Panc1 (cell line): ENCODE results near the gene ERC2. TPM values are rescaled to one million over a fixed set of nuclear protein-coding genes. Genes with fewer than 3 reads are reported as not detected.

Experiments used
- ATAC-seq: fragments of 200-7000 bp; cut with Tn5 transposase; 2 replicates; pipeline ENCODE4 v1.9.1; 2020; ENCODE audit warnings: mild to moderate bottlenecking, moderate library complexity
- BruUV-seq: library from RNA; stranded (reverse); fragments of 400-500 nt; replicated peaks from 2 replicates; lab custom pipeline; 2021; lab: Mats Ljungman, UMichigan
- CTCF ChIA-PET: fragments of 300-600 bp; sonication (Branson Sonifier 250); formaldehyde crosslinking; loops from one replicate; lab custom pipeline; 2022; ENCODE audit warnings: antibody characterized with exemption; lab: Charles Lee
- POLR2A ChIA-PET: fragments of 300-600 bp; sonication (Branson Sonifier 250); formaldehyde crosslinking; loops from one replicate; lab custom pipeline; 2022; ENCODE audit warnings: antibody characterized with exemption; lab: Charles Lee
- DNase-seq: peaks from one replicate; pipeline ENCODE4 v3.0.0-alpha.2; 2010; ENCODE audit warnings: low read depth, low spot score
- H3K27ac ChIP-seq: 2 replicates; pipeline ENCODE4 v1.5.1; 2011; ENCODE audit warnings: mild to moderate bottlenecking, low read length, inconsistent platforms
- H3K27me3 ChIP-seq: fragments of 200-500 bp; sonication (Bioruptor generic); 2 replicates; pipeline ENCODE4 v1.6.0; 2014; ENCODE audit warnings: low read length, inconsistent platforms; ENCODE audit not compliant: control insufficient read depth, insufficient read depth
- H3K36me3 ChIP-seq: fragments of 200-500 bp; sonication (Bioruptor generic); 2 replicates; pipeline ENCODE4 v1.5.1; 2014; ENCODE audit warnings: inconsistent platforms, mild to moderate bottlenecking, low read length, moderate library complexity; ENCODE audit not compliant: control insufficient read depth, insufficient read depth
- H3K4me1 ChIP-seq: 2 replicates; pipeline ENCODE4 v1.5.1; 2011; ENCODE audit warnings: inconsistent platforms, mild to moderate bottlenecking, low read length, moderate library complexity; ENCODE audit not compliant: control insufficient read depth, insufficient read depth
- H3K4me3 ChIP-seq, 2 experiments: 2 replicates each; pipeline ENCODE4 v1.5.1; 2011 to 2012; ENCODE audit warnings: low read depth in 2 of 2, low read length in 2 of 2, mild to moderate bottlenecking in 2 of 2, inconsistent platforms in 1 of 2, moderate library complexity in 1 of 2
- H3K9me3 ChIP-seq: fragments of 200-500 bp; sonication (Bioruptor generic); 2 replicates; pipeline ENCODE4 v1.5.1; 2014; ENCODE audit warnings: low read depth, mild to moderate bottlenecking, inconsistent platforms, low read length, moderate library complexity; ENCODE audit not compliant: control insufficient read depth, insufficient read depth
- CTCF ChIP-seq: fragments of 450-650 bp; IDR thresholded peaks from 2 replicates; pipeline ENCODE4 v1.5.1; 2017; ENCODE audit warnings: mild to moderate bottlenecking
- POLR2AphosphoS5 ChIP-seq: IDR thresholded peaks from 2 replicates; pipeline ENCODE4 v1.6.1; 2012; ENCODE audit warnings: mild to moderate bottlenecking, low read depth, low read length, moderate library complexity
- REST ChIP-seq, 2 experiments: IDR thresholded peaks; 2 replicates each; pipeline ENCODE4 v1.6.1; 2011 to 2012; ENCODE audit warnings: low read depth in 2 of 2, control low read depth in 1 of 2, low read length in 1 of 2, mild to moderate bottlenecking in 1 of 2, moderate library complexity in 1 of 2; ENCODE audit not compliant: insufficient read depth in 1 of 2
- SIN3A ChIP-seq: IDR thresholded peaks from 2 replicates; pipeline ENCODE4 v1.6.1; 2012; ENCODE audit warnings: low read depth, mild to moderate bottlenecking, low read length, moderate library complexity, borderline replicate concordance; ENCODE audit not compliant: insufficient read depth
- TCF7L2 ChIP-seq: IDR thresholded peaks from 2 replicates; pipeline ENCODE4 v1.6.1; 2011; ENCODE audit warnings: mild to moderate bottlenecking, low read depth, low read length, inconsistent platforms
- in situ Hi-C: cut with HindIII; loops from 2 replicates; pipeline ENCODE4 v1.10.0; 2016; ENCODE audit warnings: low sequenced_read_pairs, low pct_unique_long_range_greater_than_20kb
- intact Hi-C: fragments of 100-400 bp; cut with micrococcal nuclease; formaldehyde crosslinking; loops from one replicate; pipeline ENCODE4 v1.10.0; 2022; ENCODE audit not compliant: unreplicated experiment
- total RNA-seq: library from RNA; stranded (reverse); gene quantifications from one replicate; pipeline ENCODE4 v1.2.1, GENCODE V29; 2021; ENCODE audit not compliant: unreplicated experiment

The ERC2 gene
- total RNA-seq, 1 experiment from 2014 or later: 0.33 TPM

GRCh38 chr3:56101576-56101975 lies 366.7 kb downstream of the ERC2 start:
- DNase-seq (no peak), ATAC-seq (no peak)
- Histone ChIP-seq H3K36me3 (no peaks in the 10 kb centered on the region), H3K4me1 (no peaks in the 10 kb centered on the region), H3K9me3 (no peaks in the 10 kb centered on the region), H3K27me3 (no peaks in the 10 kb centered on the region), H3K27ac (no peak overlapping the region), H3K4me3 (no peak overlapping the region)
- TF ChIP-seq SIN3A: no peak
- TF ChIP-seq TCF7L2: no peak
- TF ChIP-seq REST (IDR thresholded peaks at IDR 0.05; ENCODE audit: insufficient read depth in 1 of 2, low read depth in 2 of 2, low read length in 1 of 2): no peak
- TF ChIP-seq CTCF: no peak
- TF ChIP-seq POLR2AphosphoS5: no peak
- intact Hi-C loops: no loop called here
- ChIA-PET POLR2A (no interaction called here), CTCF (no interaction called here)
- BruUV-seq: no TSS peak
- in situ Hi-C loops: no loop called here

GRCh38 chr3:56096999-56097398 lies 371.3 kb downstream of the ERC2 start:
- in situ Hi-C loops: no loop called here
- TF ChIP-seq REST (IDR thresholded peaks at IDR 0.05; ENCODE audit: insufficient read depth in 1 of 2, low read depth in 2 of 2, low read length in 1 of 2): no peak
- no peak for TF ChIP-seq SIN3A
- no peak for TF ChIP-seq CTCF
- no peak for TF ChIP-seq POLR2AphosphoS5
- TF ChIP-seq TCF7L2: no peak
- intact Hi-C loops: no loop called here
- CTCF ChIA-PET: no interaction called here
- ATAC-seq (no peak), DNase-seq (no peak)
- no peak overlapping the region for H3K27ac ChIP-seq
- H3K36me3 ChIP-seq: no peaks in the 10 kb centered on the region
- no peaks in the 10 kb centered on the region for H3K27me3 ChIP-seq
- no peaks in the 10 kb centered on the region for H3K9me3 ChIP-seq
- POLR2A ChIA-PET: no interaction called here
- H3K4me1 ChIP-seq: no peaks in the 10 kb centered on the region
- BruUV-seq: no TSS peak
- no peak overlapping the region for H3K4me3 ChIP-seq
